PC-3 (cell line): ENCODE data around the gene TCEA2. TPM values are rescaled to one million over a fixed set of nuclear protein-coding genes. Genes with fewer than 3 reads are reported as not detected.

Experiments
- ATAC-seq: fragments of 200-7000 bp; cut with Tn5 transposase; 2 replicates; pipeline ENCODE4 v1.9.1; 2020; ENCODE audit warnings: mild to moderate bottlenecking, moderate library complexity
- BruUV-seq: library from RNA; stranded (reverse); fragments of 400-500 nt; replicated peaks from 2 replicates; lab custom pipeline; 2021; lab: Mats Ljungman, UMichigan
- CTCF ChIA-PET: fragments of 300-600 bp; sonication (Branson Sonifier 250); formaldehyde crosslinking; loops from one replicate; lab custom pipeline; 2022; ENCODE audit warnings: antibody characterized with exemption; lab: Charles Lee
- POLR2A ChIA-PET: fragments of 300-600 bp; sonication (Branson Sonifier 250); formaldehyde crosslinking; loops from one replicate; lab custom pipeline; 2022; ENCODE audit warnings: antibody characterized with exemption; ENCODE audit not compliant: unreplicated experiment; lab: Charles Lee
- DNase-seq: peaks from one replicate; pipeline ENCODE4 v3.0.0-alpha.2; 2015
- H2AFZ ChIP-seq: fragments of 300-600 bp; sonication (generic); 2 replicates; pipeline ENCODE4 v1.6.0; 2016; ENCODE audit warnings: antibody characterized with exemption, low read length
- H3F3A ChIP-seq: fragments of 300-600 bp; sonication (generic); one replicate; pipeline ENCODE4 v1.6.0; 2017; ENCODE audit warnings: antibody characterized with exemption, low read length, control low read depth, mild to moderate bottlenecking; ENCODE audit not compliant: unreplicated experiment
- H3K27ac ChIP-seq: fragments of 300-600 bp; sonication (generic); 2 replicates; pipeline ENCODE4 v1.5.1; 2016; ENCODE audit warnings: mild to moderate bottlenecking, low read length
- H3K27me3 ChIP-seq: fragments of 300-600 bp; sonication (generic); 2 replicates; pipeline ENCODE4 v1.6.1; 2016; ENCODE audit warnings: low read length, mixed read lengths
- H3K36me3 ChIP-seq: fragments of 300-600 bp; sonication (generic); 2 replicates; pipeline ENCODE4 v1.6.1; 2016; ENCODE audit warnings: low read depth, mixed run types, low read length, mixed read lengths
- H3K4me1 ChIP-seq: fragments of 300-600 bp; sonication (generic); 2 replicates; pipeline ENCODE4 v1.5.1; 2016; ENCODE audit warnings: low read length; ENCODE audit not compliant: insufficient read depth
- H3K4me2 ChIP-seq: fragments of 300-600 bp; sonication (generic); 2 replicates; pipeline ENCODE4 v1.6.0; 2016; ENCODE audit warnings: low read length
- H3K4me3 ChIP-seq: fragments of 300-600 bp; sonication (generic); 2 replicates; pipeline ENCODE4 v1.5.1; 2016; ENCODE audit warnings: mild to moderate bottlenecking, low read length, mixed read lengths
- H3K79me2 ChIP-seq: fragments of 300-600 bp; sonication (generic); 2 replicates; pipeline ENCODE4 v1.6.1; 2017; ENCODE audit warnings: low read length, mixed read lengths
- H3K9ac ChIP-seq: fragments of 300-600 bp; sonication (generic); 2 replicates; pipeline ENCODE4 v1.6.0; 2016; ENCODE audit warnings: mild to moderate bottlenecking, low read length
- H3K9me2 ChIP-seq: fragments of 300-600 bp; sonication (generic); replicated peaks from 2 replicates; pipeline ENCODE4 v1.6.1; 2016; ENCODE audit warnings: mixed run types, low read length, mixed read lengths
- H3K9me3 ChIP-seq: fragments of 300-600 bp; sonication (generic); 2 replicates; pipeline ENCODE4 v1.6.1; 2016; ENCODE audit warnings: low read length, mixed read lengths
- H4K20me1 ChIP-seq: fragments of 300-600 bp; sonication (generic); 2 replicates; pipeline ENCODE4 v1.6.1; 2016; ENCODE audit warnings: low read length, mixed read lengths
- EZH2 ChIP-seq: fragments of 300-600 bp; sonication (generic); IDR thresholded peaks from one replicate; pipeline ENCODE4 v1.6.1; 2017; ENCODE audit warnings: antibody characterized with exemption, mild to moderate bottlenecking, low read length; ENCODE audit not compliant: unreplicated experiment
- EZH2phosphoT487 ChIP-seq: fragments of 300-600 bp; sonication (generic); IDR thresholded peaks from 2 replicates; pipeline ENCODE4 v1.6.1; 2018; ENCODE audit warnings: mild to moderate bottlenecking, antibody characterized with exemption, low read length, borderline replicate concordance
- intact Hi-C: fragments of 100-400 bp; cut with micrococcal nuclease; formaldehyde crosslinking; loops from 2 replicates; pipeline ENCODE4 v1.9.0; 2023
- total RNA-seq: library from RNA; depleted of rRNA; stranded (reverse); fragments of >200 nt; gene quantifications from 2 replicates; pipeline ENCODE4 v1.2.3, GENCODE V29; 2014
- TF ChIP-seq, protein P1 (sequence below): fragments of 300-600 bp; sonication (generic); conservative IDR thresholded peaks from 2 replicates; pipeline ENCODE4 v1.5.1; 2017; ENCODE audit warnings: antibody characterized with exemption, low read depth, mild to moderate bottlenecking, low read length

TCEA2 gene
- total RNA-seq, 1 experiment from 2014 or later, result 19.1 TPM

DNA sequence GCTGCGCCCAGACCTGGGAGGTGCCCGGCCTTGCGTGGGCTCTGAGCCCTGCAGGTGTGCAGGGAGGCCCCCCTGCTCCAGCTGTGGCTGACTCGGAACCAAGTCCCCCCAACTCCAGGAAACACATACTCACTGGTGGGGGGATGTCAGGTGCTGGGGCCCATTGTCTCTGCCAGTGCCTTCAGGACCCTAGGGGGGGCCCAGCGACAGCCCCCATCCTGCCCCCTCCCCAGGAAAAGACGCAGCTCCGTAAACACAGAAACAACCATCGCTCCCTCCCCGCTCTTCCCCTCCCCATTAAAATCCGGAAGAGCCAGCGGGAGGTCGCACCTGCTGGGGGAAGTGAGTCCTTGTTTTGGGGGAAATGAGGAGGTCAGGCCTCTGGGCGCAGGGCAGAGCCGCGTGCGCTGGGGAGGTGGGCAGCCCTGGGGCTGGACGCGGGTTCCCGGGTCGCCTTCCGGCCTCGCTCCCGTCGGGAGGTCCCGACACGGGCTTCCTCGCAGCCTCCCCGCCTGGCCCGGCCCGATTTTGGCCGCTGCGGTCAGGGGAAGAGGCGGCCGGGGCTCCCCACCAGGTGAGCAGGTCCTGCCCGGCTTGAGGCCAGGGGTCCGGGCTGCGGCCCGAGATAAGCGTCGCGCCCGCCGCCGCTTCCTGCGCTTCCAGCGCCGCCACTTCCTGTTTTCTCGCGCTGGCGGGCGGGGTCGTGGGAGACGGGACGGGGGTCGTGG lies 20.8 kb upstream of the TCEA2 start:
- BruUV-seq, result TSS peak; percentile 69
- Histone ChIP-seq H3K4me1 (peaks cover 25% of the 10 kb centered on the region), H3K4me3 (peak overlapping the region; percentile 66), H4K20me1 (no peaks in the 10 kb centered on the region), H3K36me3 (no peaks in the 10 kb centered on the region), H3K9me3 (no peaks in the 10 kb centered on the region), H3K4me2 (peak overlapping the region; percentile 88), H3K79me2 (no peaks in the 10 kb centered on the region), H3K27me3 (no peaks in the 10 kb centered on the region), H3K27ac (no peak overlapping the region), H3K9ac (peak overlapping the region; percentile 69), H3F3A (peaks cover 5% of the 10 kb centered on the region), H2AFZ (peak overlapping the region; percentile 94), H3K9me2 (no peaks in the 10 kb centered on the region)
- ATAC-seq, result no peak
- intact Hi-C loops, result no loop called here
- POLR2A ChIA-PET, result no interaction called here
- TF ChIP-seq EZH2, result no peak
- TF ChIP-seq, protein P1, sequence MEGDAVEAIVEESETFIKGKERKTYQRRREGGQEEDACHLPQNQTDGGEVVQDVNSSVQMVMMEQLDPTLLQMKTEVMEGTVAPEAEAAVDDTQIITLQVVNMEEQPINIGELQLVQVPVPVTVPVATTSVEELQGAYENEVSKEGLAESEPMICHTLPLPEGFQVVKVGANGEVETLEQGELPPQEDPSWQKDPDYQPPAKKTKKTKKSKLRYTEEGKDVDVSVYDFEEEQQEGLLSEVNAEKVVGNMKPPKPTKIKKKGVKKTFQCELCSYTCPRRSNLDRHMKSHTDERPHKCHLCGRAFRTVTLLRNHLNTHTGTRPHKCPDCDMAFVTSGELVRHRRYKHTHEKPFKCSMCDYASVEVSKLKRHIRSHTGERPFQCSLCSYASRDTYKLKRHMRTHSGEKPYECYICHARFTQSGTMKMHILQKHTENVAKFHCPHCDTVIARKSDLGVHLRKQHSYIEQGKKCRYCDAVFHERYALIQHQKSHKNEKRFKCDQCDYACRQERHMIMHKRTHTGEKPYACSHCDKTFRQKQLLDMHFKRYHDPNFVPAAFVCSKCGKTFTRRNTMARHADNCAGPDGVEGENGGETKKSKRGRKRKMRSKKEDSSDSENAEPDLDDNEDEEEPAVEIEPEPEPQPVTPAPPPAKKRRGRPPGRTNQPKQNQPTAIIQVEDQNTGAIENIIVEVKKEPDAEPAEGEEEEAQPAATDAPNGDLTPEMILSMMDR, result no peak
- no peak for TF ChIP-seq EZH2phosphoT487
- CTCF ChIA-PET, result no interaction called here
- DNase-seq, result peak; percentile 16

DNA sequence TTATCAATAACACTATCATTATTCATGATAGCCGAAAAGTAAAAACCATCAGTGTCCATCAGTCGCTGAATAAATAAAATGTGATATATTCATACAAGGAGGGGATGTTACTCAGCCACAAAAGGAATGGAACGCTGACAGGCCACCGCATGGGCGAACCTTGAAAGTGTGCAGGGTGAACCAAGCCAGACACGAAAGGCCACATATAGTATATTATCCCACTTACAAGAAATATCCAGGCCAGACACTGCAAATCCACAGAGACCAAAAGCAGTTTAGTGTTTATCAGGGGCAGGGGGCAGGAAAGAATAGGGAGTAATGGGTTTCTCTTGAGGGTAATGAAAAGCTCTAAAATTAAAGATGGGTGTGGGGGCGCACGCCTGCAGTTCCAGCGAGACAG lies 19.2 kb upstream of the TCEA2 start:
- Histone ChIP-seq H3K9me2 (no peaks in the 10 kb centered on the region), H3K4me3 (no peak overlapping the region), H3K36me3 (no peaks in the 10 kb centered on the region), H4K20me1 (no peaks in the 10 kb centered on the region), H3K4me2 (no peak overlapping the region), H3K27ac (no peak overlapping the region), H2AFZ (no peak overlapping the region), H3K9ac (no peak overlapping the region), H3K9me3 (no peaks in the 10 kb centered on the region), H3K4me1 (peaks cover 25% of the 10 kb centered on the region), H3K79me2 (no peaks in the 10 kb centered on the region), H3F3A (peaks cover 5% of the 10 kb centered on the region), H3K27me3 (no peaks in the 10 kb centered on the region)
- ATAC-seq (no peak), DNase-seq (no peak)
- CTCF ChIA-PET, result interaction anchor here (0.7 kb wide), 1 partner anchor 10 kb away, joined by 3 read pairs; no protein-coding TSS in a partner anchor
- TF ChIP-seq, protein P1, result no peak
- TF ChIP-seq EZH2phosphoT487 (no peak), EZH2 (no peak)
- no TSS peak for BruUV-seq
- POLR2A ChIA-PET, result no interaction called here
- intact Hi-C loops, result no loop called here
